Activated T-helper 2 cell treated with anti-CD3 and anti-CD28 coated beads, Interferon-gamma antibody, Interleukin-2, Interleukin-4, amounts not matched to agents 10 μg/mL and 5 μg/mL and 100 μg/mL, durations not matched to agents 14 hours and 24 hours and 36 hours (primary cell): Measurements from ENCODE around the gene DEPDC7. TPM values are rescaled to one million over a fixed set of nuclear protein-coding genes. Genes with fewer than 3 reads are reported as not detected.
"Not testable (repeated sequence)": the region's sequence is repeated elsewhere in the genome, so short reads cannot be mapped to it uniquely, and the experiment has no call there.

Source experiments
- DNase-seq: peaks from one replicate; pipeline ENCODE4 v3.0.0; 2021; ENCODE audit warnings: low spot score
- H3K27ac Mint-ChIP-seq: one replicate; pipeline ENCODE4 v1.8.0; 2021; ENCODE audit warnings: mixed read lengths
- H3K27me3 Mint-ChIP-seq: one replicate; pipeline ENCODE4 v1.8.0; 2021; ENCODE audit warnings: low read depth, mixed read lengths
- H3K36me3 Mint-ChIP-seq: one replicate; pipeline ENCODE4 v1.8.0; 2021; ENCODE audit warnings: low read depth, mixed read lengths
- H3K4me1 Mint-ChIP-seq: one replicate; pipeline ENCODE4 v1.8.0; 2021; ENCODE audit warnings: low read depth, mixed read lengths
- H3K4me3 Mint-ChIP-seq: one replicate; pipeline ENCODE4 v1.8.0; 2021; ENCODE audit warnings: low read depth, mild to moderate bottlenecking, moderate library complexity, mixed read lengths
- H3K9me3 Mint-ChIP-seq: one replicate; pipeline ENCODE4 v1.8.0; 2021; ENCODE audit warnings: mixed read lengths
- intact Hi-C: fragments of 100-400 bp; cut with micrococcal nuclease; formaldehyde crosslinking; loops from one replicate; pipeline ENCODE4 v1.15.1; 2023
- total RNA-seq: library from RNA; stranded (reverse); gene quantifications from 2 replicates; pipeline ENCODE4 v1.2.3, GENCODE V29; 2022

Gene DEPDC7
- total RNA-seq, 1 donor from 2014 or later: 0.82 TPM

DNA sequence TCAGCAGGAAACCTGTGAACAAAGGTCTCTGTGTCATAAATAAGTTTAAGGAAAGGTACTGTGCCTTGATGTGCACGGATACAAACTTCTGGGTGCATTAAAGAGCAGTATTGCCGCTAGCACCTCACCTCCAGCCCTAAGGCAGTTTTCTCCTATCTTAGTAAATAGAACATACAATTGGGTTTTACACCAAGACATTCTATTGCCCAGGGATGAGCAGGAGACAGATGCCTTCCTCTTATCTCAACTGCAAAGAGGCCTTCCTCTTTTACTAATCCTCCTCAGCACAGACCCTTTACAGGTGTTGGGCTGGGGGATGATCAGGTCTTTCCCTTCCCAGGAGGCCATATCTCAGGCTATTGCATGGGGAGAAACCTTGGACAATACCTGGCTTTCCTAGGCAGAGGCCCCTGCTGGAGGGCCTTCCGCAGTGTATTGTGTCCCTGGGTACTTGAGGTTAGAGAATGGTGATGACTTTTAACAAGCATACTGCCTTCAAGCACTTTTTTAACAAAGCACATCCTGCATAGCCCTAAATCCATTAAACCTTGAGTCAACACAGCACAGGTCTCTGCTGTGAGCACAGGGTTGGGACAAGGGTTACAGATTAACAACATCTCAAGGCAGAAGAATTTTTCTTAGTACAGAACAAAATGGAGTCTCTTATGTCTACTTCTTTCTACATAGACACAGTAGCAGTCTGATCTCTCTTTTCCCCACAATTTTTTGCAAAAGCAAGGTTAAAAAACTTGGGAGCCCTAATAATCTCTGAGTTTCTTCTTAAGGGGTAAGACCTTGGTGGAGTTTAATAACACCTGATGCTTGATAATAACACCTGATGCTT lies 34.1 kb downstream of the DEPDC7 start:
- not testable (repeated sequence) for H3K27ac Mint-ChIP-seq, DNase-seq, H3K4me1 Mint-ChIP-seq, H3K4me3 Mint-ChIP-seq, H3K9me3 Mint-ChIP-seq, H3K27me3 Mint-ChIP-seq
- H3K36me3 Mint-ChIP-seq: peaks cover 47% of the 10 kb centered on the region
- intact Hi-C loops: loop anchor here (10.0 kb wide), 1 partner anchor 675 kb away; no protein-coding TSS in a partner anchor

DNA sequence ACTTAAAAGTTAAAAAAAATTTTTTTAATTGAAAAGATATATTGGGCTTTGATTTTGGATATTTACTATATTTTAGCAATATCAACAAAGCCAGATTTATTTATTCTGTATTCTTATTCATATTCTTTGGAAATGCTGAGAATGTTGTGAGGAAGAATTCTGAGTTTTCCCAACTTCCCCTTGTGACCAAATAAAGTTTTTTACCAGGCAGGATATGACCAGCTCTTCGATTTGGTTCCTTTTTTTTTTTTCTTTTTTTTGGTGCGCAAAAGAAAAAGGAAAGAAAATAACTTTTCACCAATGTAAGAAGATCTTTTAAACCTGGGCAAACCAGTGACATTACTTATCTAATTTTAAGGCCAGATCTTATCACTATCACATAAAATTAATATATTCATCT lies 36.6 kb downstream of the DEPDC7 start:
- H3K27ac Mint-ChIP-seq: no peak overlapping the region
- H3K9me3 Mint-ChIP-seq: no peaks in the 10 kb centered on the region
- DNase-seq: no peak
- no peak overlapping the region for H3K4me3 Mint-ChIP-seq
- no peaks in the 10 kb centered on the region for H3K4me1 Mint-ChIP-seq
- intact Hi-C loops: no loop called here
- H3K27me3 Mint-ChIP-seq: no peaks in the 10 kb centered on the region
- H3K36me3 Mint-ChIP-seq: peaks cover 44% of the 10 kb centered on the region

DNA sequence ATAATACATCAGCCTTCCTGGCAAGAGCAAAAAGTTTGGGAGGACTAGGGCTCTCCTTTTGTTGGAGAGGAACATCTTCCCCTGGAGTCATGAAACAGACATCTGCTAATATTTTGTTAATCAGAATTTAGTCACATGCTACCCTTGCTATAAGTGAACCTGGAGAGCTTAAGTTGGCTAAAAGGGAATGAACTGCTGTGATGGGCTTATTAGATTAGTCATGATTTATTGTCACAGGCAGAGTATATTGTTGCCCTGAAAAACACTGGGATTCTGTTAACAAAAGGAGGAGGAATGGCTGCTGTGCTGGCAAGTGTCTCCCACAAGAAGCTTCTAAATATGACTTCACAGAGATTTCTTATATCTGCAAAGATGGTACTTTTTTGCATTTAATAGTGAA lies 39.7 kb downstream of the DEPDC7 start:
- DNase-seq: no peak
- Mint-ChIP-seq H3K27ac (no peak overlapping the region), H3K27me3 (no peaks in the 10 kb centered on the region), H3K4me3 (no peak overlapping the region), H3K4me1 (peaks cover 6% of the 10 kb centered on the region), H3K9me3 (no peaks in the 10 kb centered on the region), H3K36me3 (peaks cover 53% of the 10 kb centered on the region)
- intact Hi-C loops: no loop called here

DNA sequence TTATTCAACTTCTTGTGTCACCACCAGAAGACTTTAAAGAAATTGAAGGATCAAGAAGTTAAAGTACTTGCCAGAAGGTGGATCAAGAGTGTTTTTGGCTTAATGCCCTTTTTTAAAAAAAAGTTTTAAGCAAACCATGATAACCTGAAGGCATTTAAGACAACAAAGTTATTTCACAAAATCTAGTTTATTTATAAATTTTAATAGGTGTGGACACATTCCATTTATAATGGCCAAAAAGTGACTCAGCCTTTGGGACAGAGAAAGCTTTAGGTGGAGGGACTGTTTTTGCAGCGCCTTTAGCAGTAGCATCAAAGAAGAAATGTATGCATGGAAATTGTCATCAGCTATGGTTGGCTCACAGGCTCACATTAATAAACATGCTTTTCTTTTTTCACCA lies 41.6 kb downstream of the DEPDC7 start:
- H3K4me3 Mint-ChIP-seq: no peak overlapping the region
- no peaks in the 10 kb centered on the region for H3K27me3 Mint-ChIP-seq
- no peak overlapping the region for H3K27ac Mint-ChIP-seq
- H3K36me3 Mint-ChIP-seq: peaks cover 61% of the 10 kb centered on the region
- no peaks in the 10 kb centered on the region for H3K9me3 Mint-ChIP-seq
- intact Hi-C loops: no loop called here
- DNase-seq: no peak
- H3K4me1 Mint-ChIP-seq: peaks cover 15% of the 10 kb centered on the region

DNA sequence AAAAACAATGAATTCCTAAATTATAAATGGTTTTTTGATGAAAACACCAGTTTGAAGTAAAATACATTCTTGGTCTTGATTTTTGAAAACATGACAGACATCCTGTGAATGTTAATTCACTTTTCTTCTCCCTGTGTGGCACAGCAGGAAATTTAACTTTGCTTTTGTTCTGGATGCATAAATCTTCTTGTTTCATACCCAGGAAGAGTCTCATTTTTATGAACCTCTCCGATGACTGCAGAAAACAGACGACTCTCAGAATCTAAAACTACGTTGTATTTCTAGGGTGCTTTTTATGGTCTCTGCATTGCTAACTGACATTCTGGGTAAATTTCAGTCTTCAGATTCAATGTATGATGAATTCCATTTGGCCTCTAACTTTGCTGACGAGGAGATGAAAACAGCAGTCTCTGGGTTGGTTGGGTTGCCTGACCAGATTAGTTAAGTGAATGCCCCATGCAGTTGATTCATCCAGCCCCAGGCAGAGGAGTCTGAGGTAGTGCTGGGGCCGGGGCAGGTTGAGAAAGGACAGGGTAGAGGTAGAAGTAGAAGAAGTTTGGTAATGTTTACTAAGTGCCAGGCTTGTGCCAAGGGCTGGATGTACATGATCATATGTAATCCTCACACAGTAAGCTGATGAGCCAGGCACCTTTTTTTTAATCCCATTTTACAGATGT lies 43.8 kb downstream of the DEPDC7 start:
- no peak for DNase-seq
- intact Hi-C loops: loop anchor here (5.0 kb wide), 1 partner anchor 237 kb away; no protein-coding TSS in a partner anchor
- no peaks in the 10 kb centered on the region for H3K27me3 Mint-ChIP-seq
- peaks cover 70% of the 10 kb centered on the region for H3K36me3 Mint-ChIP-seq
- no peaks in the 10 kb centered on the region for H3K9me3 Mint-ChIP-seq
- peaks cover 35% of the 10 kb centered on the region for H3K4me1 Mint-ChIP-seq
- no peak overlapping the region for H3K27ac Mint-ChIP-seq
- H3K4me3 Mint-ChIP-seq: no peak overlapping the region

DNA sequence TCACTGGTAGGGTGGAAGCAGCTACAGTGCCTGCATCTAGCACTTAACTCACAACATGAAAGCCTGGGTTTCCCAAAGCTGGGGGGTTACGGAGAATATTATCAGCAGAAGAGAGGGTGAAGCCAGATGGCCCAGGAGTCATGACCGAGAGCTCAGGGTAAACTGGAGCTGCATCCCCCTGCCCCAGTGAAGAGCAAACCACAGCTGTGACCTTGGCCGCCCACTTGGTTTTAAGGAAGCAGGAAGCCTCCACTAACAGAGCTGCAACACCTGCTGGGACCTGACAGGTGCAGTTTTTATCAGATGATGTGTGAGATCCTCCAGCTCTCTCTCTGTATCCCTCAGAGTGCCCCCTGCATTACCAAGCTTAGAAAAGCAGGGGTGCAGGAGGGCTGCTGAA lies 44.6 kb downstream of the DEPDC7 start:
- Mint-ChIP-seq H3K27me3 (no peaks in the 10 kb centered on the region), H3K27ac (no peak overlapping the region), H3K4me3 (no peak overlapping the region), H3K9me3 (no peaks in the 10 kb centered on the region), H3K4me1 (peaks cover 42% of the 10 kb centered on the region), H3K36me3 (peaks cover 66% of the 10 kb centered on the region)
- DNase-seq: no peak
- intact Hi-C loops: loop anchor here (5.0 kb wide), 1 partner anchor 238 kb away; no protein-coding TSS in a partner anchor

DNA sequence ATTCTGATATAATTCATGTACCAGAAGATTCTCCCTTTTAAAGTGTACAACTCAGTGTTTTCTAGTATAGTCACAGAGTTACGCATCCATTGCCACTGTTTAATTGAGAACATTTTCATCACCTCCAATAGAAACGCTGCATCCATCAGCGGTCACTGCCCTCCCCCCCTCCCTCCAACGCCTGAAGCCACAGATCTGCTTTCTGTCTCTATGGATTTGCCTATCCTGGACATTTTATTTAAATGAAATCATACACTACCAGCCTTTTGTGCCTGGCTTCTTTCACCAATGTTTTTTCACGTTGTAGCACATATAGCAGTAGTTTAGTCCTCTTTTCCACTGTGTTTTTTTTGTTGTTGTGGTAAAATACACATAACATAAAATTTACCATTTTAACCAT lies 46.5 kb downstream of the DEPDC7 start:
- intact Hi-C loops: loop anchor here (5.0 kb wide), 1 partner anchor 240 kb away; no protein-coding TSS in a partner anchor
- peaks cover 71% of the 10 kb centered on the region for H3K36me3 Mint-ChIP-seq
- H3K4me3 Mint-ChIP-seq: no peak overlapping the region

DNA sequence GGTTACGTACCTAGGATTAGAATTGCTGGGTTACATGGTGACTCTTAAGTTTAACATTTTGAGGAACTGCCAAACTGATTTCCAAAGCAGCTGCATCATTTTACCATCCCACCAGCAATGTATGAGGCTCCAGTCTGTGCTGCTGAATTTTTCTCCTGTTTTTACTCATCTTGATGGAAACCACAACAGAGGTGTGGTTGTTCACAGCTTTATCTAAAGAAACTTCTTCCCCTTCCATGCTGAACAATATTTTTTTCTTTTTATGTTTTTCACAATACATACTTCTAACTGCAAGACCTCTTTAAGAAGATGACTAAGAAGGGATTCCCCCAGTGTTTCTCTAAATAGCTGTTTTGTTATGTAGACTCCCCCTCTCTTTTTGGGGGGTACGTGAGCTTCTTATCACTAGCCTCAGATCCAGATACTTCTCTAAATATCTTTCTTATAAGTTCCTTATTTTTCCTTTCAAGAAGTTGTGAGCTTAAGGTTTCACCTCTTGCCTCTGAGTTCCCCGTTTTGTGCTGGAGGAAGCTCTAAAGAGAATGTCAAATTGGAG lies 47.7 kb downstream of the DEPDC7 start:
- Mint-ChIP-seq H3K4me3 (no peak overlapping the region), H3K36me3 (peaks cover 66% of the 10 kb centered on the region), H3K27me3 (no peaks in the 10 kb centered on the region), H3K4me1 (peaks cover 45% of the 10 kb centered on the region), H3K27ac (peak overlapping the region; percentile 50), H3K9me3 (no peaks in the 10 kb centered on the region)
- no peak for DNase-seq
- intact Hi-C loops: loop anchor here (1.0 to 5.0 kb wide), 5 partner anchors 23 to 254 kb away; partner anchors contain the start of gene QSER1

More for the DNA sequence above, 46.5 kb downstream of the DEPDC7 start:
- H3K4me1 Mint-ChIP-seq: peaks cover 45% of the 10 kb centered on the region
- no peak overlapping the region for H3K27ac Mint-ChIP-seq
- no peaks in the 10 kb centered on the region for H3K27me3 Mint-ChIP-seq
- H3K9me3 Mint-ChIP-seq: no peaks in the 10 kb centered on the region
- DNase-seq: no peak

DNA sequence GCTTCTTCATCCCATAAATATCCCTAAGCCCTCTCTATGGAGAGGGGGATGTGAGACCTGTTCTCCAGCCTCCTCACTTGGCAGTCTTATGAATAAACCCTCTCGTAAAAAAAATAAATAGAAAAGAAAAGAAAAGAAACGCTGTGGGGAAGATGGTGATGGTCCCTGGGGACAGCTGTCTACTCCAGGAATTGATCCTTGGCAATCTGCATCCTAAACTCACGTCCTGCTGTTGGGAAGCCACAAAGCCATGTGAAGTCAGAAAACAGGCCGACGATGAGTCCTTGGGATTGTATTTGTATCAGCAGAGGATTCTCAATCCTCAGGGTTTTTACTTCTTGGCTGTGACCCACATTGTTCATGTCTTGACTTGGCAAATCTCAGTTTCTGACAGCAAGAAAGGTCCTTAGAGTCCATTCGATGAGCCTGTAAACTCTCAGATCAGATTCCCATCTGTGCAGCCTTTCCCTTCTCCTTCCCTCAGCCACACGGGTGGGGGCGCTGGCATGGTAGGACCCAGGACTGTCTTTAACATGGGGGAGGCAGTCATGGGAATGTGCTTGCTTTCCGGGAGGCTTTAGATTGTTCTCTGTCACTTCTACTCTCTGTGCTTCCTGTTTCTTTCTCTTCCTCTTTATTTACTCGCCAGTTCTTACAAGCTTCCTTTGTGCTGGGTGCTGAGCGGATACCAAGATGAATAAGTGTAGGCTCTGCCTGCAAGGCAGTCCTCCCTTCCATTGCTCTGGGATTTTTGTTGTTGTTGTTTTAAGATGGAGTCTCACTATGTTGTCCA lies 48.6 kb downstream of the DEPDC7 start:
- no peak for DNase-seq
- intact Hi-C loops: loop anchor here (5.0 kb wide), 1 partner anchor 242 kb away; no protein-coding TSS in a partner anchor
- Mint-ChIP-seq H3K4me1 (peaks cover 42% of the 10 kb centered on the region), H3K27ac (peak overlapping the region; percentile 41), H3K9me3 (no peaks in the 10 kb centered on the region), H3K27me3 (no peaks in the 10 kb centered on the region), H3K4me3 (no peak overlapping the region), H3K36me3 (peaks cover 64% of the 10 kb centered on the region)

DNA sequence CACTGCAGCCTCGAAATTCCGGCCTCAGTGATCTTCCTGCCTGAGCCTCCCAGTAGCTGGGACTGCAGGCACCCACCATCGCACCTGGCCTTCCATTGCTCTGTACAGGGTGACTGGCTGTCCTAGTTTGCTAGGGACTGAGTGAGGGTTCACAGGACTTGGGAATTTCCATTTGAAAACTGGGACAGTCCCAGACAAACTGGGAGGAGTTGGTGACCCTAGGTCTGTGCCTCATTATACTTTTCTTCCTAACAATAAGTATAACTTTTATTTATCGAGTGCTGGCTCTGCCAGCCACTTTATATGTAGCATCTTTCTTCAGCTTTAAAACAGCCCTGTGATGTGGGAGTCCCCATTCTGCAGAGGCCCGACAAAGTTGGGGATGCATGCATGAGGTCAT lies 49.2 kb downstream of the DEPDC7 start:
- H3K9me3 Mint-ChIP-seq: no peaks in the 10 kb centered on the region
- no peaks in the 10 kb centered on the region for H3K27me3 Mint-ChIP-seq
- peak overlapping the region; percentile 41 for H3K27ac Mint-ChIP-seq
- peaks cover 58% of the 10 kb centered on the region for H3K36me3 Mint-ChIP-seq
- intact Hi-C loops: loop anchor here (1.0 to 5.0 kb wide), 2 partner anchors 105 to 243 kb away; no protein-coding TSS in a partner anchor
- peaks cover 39% of the 10 kb centered on the region for H3K4me1 Mint-ChIP-seq
- DNase-seq: no peak
- H3K4me3 Mint-ChIP-seq: no peak overlapping the region

DNA sequence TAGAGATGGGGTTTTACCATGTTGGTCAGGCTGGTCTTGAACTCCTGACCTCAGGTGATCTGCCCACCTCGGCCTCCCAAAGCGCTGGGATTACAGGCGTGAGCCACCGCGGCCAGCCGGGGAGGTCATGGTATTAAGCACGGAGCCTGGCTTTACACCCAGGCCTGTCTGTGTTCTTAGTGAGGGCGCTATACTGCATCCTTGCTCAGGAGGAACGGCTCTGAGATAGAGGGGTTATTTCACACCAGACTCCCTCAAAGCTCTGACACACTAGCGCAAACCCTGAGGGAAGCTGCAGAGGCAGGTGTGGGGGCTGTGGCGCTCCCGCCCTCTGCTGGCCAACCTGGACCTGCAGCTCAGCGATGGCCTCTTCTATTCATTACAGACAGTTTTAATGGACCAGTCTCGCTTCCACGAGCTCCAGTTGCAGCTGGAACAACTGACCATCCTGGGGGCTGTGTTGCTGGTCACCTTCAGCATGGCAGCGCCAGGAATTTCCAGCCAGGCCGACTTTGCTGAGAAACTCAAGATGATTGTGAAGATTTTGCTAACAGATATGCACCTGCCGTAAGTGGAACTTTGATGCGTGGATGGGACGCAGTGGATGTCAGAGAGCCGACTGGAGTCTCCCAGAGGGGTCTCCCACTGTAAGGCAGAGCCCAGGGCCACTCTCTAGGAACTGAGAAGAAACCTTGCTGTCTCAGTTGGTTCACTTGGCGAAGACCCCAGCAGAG lies 49.9 kb downstream of the DEPDC7 start:
- Mint-ChIP-seq H3K36me3 (peaks cover 50% of the 10 kb centered on the region), H3K4me3 (no peak overlapping the region), H3K27ac (no peak overlapping the region), H3K27me3 (no peaks in the 10 kb centered on the region), H3K9me3 (no peaks in the 10 kb centered on the region), H3K4me1 (peaks cover 38% of the 10 kb centered on the region)
- intact Hi-C loops: loop anchor here (1.0 kb wide), 1 partner anchor 105 kb away; no protein-coding TSS in a partner anchor
- peak; percentile 54 for DNase-seq

DNA sequence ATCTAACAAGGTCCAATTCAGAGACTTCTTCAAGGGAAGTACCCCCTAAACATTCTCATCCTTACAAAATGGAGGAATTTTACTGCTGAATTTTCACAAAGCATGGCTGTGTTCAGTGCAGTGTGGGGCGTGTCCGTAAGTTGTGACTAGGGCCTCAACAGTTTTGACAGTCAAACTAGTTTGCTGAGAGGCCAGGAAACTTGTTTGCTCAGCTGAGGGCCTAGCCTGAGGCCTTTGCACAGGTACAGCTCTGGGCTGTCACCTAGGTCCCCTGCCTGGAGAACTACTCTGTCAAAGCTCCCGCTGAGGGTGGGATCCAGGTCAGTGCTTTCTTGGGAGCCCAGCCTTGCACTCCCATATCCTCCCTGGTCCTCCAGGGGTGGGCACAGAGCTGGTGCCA lies 51.6 kb downstream of the DEPDC7 start:
- no peaks in the 10 kb centered on the region for H3K27me3 Mint-ChIP-seq
- intact Hi-C loops: no loop called here
- no peak overlapping the region for H3K4me3 Mint-ChIP-seq
- H3K27ac Mint-ChIP-seq: no peak overlapping the region
- H3K36me3 Mint-ChIP-seq: peaks cover 48% of the 10 kb centered on the region
- peaks cover 30% of the 10 kb centered on the region for H3K4me1 Mint-ChIP-seq
- no peak for DNase-seq
- no peaks in the 10 kb centered on the region for H3K9me3 Mint-ChIP-seq
